Lower leg skin (tissue), 4 donors: ENCODE results near the gene CCR7. TPM values are rescaled to one million over a fixed set of nuclear protein-coding genes. Genes with fewer than 3 reads are reported as not detected.

Experiments used
- DNase-seq, 2 donors: peaks; one replicate each; pipeline ENCODE4 v3.0.0-alpha.2; 2019; ENCODE audit warnings: low spot score in 2 of 2
- H3K4me3 ChIP-seq: fragments of 200-600 bp; sonication (generic); 2 replicates; pipeline ENCODE4 v1.5.1; 2017; ENCODE audit warnings: mild to moderate bottlenecking, low read depth; ENCODE audit not compliant: poor library complexity, severe bottlenecking
- POLR2A ChIP-seq, 2 donors: fragments of 450-650 bp; IDR thresholded peaks; one replicate each; pipeline ENCODE4 v1.6.1; 2016 to 2017; ENCODE audit warnings: antibody characterized with exemption in 2 of 2, mild to moderate bottlenecking in 1 of 2, moderate library complexity in 1 of 2
- WGBS, 2 donors: methylation state at CpG; one replicate each; pipeline ENCODE4 v1.1.5; 2018; 5-methylcytosine and 5-hydroxymethylcytosine counted together
- intact Hi-C: fragments of 100-400 bp; cut with DNase I; formaldehyde crosslinking; loops from one replicate; pipeline ENCODE4 v1.15.0; 2023; ENCODE audit warnings: low total_unique reads
- total RNA-seq, 4 donors: library from RNA; depleted of rRNA; stranded (reverse); fragments of >200 nt; gene quantifications; one replicate each; pipeline ENCODE4 v1.1.0, GENCODE V29; 2016
- TF ChIP-seq, protein P1 (sequence below), 3 donors: fragments of 450-650 bp; IDR thresholded peaks; one replicate each; pipeline ENCODE4 v1.5.1; 2016; ENCODE audit warnings: antibody characterized with exemption in 3 of 3, mild to moderate bottlenecking in 3 of 3, moderate library complexity in 2 of 3

The CCR7 gene
- total RNA-seq, 4 donors from 2014 or later = 0.21 to 1.2 TPM; not detected in 2

DNA sequence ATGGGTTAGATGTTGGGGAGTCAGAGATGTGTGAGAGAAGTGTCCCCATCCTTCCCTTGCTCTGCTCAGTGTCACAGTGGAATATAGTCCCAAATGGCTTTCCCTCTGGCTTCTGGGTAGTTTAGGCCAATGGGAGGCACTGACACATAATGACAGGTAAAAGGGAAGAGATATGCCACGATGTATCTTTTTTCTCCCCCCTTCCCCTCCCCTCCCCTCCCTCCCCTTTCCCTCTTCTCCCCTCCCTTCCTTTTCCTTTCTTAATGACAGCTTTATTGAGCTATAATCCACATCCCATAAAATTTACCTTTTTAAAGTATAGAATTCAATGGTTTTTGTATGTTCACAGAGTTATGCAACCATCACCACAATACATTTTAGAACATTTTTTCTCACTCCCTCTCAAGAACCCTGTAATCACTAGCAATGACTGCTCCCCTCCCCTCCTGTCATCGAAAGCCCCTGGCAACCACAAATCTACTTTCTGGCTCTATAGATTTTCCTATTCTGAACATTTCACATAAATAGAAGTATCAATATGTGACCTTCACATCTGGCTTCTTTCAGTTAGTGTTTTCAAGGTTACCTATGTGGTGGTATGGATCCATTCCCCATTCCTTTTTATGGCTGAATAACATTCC, 617 bp upstream of the CCR7 start:
- H3K4me3 ChIP-seq = no peak overlapping the region
- WGBS, 2 donors = 49 to 62% methylated on average over 2 of the region's 2 CpGs
- TF ChIP-seq, protein P1, sequence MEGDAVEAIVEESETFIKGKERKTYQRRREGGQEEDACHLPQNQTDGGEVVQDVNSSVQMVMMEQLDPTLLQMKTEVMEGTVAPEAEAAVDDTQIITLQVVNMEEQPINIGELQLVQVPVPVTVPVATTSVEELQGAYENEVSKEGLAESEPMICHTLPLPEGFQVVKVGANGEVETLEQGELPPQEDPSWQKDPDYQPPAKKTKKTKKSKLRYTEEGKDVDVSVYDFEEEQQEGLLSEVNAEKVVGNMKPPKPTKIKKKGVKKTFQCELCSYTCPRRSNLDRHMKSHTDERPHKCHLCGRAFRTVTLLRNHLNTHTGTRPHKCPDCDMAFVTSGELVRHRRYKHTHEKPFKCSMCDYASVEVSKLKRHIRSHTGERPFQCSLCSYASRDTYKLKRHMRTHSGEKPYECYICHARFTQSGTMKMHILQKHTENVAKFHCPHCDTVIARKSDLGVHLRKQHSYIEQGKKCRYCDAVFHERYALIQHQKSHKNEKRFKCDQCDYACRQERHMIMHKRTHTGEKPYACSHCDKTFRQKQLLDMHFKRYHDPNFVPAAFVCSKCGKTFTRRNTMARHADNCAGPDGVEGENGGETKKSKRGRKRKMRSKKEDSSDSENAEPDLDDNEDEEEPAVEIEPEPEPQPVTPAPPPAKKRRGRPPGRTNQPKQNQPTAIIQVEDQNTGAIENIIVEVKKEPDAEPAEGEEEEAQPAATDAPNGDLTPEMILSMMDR (IDR thresholded peaks at IDR 0.05) = no peak
- TF ChIP-seq POLR2A (IDR thresholded peaks at IDR 0.05) = no peak
- no peak for DNase-seq
- intact Hi-C loops = no loop called here

DNA sequence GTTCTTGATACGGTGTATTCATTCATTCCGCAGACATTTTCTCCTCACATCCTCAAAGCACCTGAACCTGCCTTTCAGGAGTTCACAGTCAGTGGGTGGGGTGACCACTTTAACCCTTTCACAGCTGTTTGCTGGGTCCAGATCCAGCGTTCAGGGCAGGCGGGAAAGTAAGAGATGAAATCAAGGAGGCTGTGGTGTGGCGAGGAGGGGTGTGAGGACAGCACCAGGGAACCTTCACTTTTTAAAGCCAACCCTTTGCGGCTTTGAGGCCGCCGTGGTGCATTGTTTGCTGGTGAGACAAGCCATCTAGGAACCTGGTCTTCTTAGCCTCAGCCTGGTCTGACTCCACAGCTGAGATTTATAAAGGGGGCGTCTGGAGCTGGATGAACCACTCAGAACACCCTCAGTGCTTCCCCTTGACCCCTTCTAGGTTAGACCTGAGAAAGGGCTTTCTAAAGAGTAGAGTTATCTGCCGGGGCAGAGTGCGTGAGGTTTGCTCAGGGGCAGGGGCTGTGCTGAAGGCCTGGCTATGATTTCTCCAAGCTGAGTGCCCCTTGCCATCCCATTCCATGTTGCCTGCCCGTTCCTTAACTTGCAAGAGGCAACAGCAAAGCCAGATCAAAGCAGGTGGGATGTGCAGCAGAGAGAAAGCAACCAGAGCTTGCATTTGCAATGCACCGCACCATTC, 933 bp downstream of the CCR7 start:
- H3K4me3 ChIP-seq = no peak overlapping the region
- intact Hi-C loops = no loop called here
- TF ChIP-seq POLR2A (IDR thresholded peaks at IDR 0.05) = no peak
- WGBS, 2 donors = 83 to 87% methylated on average over 13 of the region's 13 CpGs
- DNase-seq = peak in 1 of 2 donors; percentile 83

DNA sequence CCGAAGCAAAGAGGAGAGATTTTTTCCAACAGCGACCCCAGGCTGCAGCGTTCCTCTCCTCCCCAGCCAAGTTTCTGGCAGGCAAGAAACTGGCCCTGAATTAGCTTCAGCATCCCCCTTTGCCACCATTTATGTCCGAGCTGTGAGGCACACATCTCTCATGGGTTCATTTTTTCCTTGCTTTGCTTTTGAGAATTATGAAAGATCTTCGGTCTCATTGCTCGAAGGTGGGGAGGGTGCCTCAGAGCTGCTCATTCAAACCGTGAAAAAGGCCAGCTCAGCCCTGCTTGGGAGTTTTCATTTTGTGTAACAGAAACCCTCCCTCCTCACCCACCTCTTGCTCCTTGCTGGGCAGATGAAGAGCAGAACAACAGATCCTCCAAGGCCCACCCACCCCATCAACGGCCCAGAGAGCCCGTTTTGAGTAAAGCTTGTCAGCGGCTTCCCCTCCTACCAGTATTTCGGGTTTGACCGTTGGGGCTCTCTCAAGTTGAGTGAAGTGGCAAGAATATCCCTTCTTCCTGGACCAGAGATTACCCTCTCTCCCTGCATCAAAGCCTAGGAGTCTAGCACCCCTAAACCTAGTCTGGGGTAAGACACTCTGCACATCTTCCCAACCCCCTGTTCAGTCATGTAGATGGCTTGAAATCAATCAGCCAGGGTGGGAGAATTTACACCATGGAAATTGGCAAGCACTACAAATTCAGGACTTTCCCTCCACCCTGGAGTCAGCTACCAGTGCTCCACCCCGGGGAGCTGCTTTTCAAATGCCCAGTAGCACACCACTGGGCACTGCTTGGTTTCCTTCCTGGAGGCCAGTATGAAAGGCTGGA, 1.8 kb downstream of the CCR7 start:
- peak in 1 of 2 donors; percentile 81 for DNase-seq
- WGBS, 2 donors = 84% methylated on average over 13 of the region's 13 CpGs

DNA sequence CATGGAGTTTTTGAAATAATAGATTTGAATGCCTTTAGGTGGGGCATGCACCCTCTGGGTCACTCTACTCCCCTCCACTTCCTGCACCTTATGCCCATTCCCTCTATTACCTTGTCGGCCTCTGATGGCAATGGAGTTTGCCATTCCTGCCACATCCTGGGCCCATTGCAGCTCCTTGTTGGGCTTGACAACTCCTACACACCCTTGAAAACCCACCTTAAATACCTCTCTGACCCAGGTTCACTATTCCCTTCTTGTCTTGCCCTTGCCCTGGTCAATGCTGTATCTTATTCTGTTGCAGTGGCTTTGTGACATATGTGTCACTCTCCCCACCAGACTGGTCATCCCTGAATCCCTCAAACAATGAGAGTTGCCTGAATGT, 2.4 kb downstream of the CCR7 start:
- no peak for DNase-seq
- H3K4me3 ChIP-seq = no peak overlapping the region
- TF ChIP-seq, protein P1 (IDR thresholded peaks at IDR 0.05) = no peak
- TF ChIP-seq POLR2A (IDR thresholded peaks at IDR 0.05) = no peak
- 100% methylated on average over 1 of the region's 1 CpG for WGBS, 2 donors
- intact Hi-C loops = no loop called here

More for the DNA sequence above, 1.8 kb downstream of the CCR7 start:
- TF ChIP-seq, protein P1 (IDR thresholded peaks at IDR 0.05) = no peak
- no peak for TF ChIP-seq POLR2A (IDR thresholded peaks at IDR 0.05)
- intact Hi-C loops = no loop called here
- H3K4me3 ChIP-seq = no peak overlapping the region

DNA sequence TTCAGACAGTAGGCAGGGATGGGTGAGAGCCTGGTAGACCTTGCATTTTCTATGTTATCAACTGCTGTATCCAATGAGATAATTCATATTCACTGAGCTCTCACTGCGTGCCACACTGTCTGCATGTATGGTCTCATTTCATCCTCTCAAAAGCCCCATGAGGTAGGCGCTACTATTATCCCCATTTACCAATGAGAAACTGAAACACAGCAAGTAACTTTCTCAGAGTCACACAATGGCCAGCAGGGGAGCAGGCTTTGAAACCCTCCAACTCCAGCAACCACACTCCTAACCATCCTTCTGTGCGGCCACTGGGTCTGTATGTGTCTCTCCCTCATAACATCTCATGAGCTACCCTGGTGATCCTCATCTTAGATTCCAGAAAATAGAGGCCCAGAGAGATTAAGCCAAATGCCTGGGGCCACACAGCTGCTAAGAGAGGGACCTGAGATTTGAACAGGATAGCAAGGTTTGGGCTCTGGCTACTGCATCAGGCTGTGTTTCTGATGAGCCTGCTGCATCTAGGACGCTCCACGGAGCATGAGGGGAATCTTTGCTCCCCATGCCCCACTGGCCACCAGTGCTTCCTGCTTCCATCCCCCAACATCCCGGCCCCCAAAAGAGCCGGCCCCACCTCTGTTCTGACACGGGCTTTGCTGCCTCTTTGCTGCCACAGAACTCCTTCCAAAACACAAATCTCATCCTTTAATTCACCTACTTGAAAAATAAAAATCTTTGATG, 3.2 kb downstream of the CCR7 start:
- no peak for TF ChIP-seq POLR2A (IDR thresholded peaks at IDR 0.05)
- TF ChIP-seq, protein P1 (IDR thresholded peaks at IDR 0.05) = no peak
- intact Hi-C loops = no loop called here
- no peak overlapping the region for H3K4me3 ChIP-seq
- WGBS, 2 donors = 79 to 88% methylated on average over 8 of the region's 8 CpGs
- DNase-seq = peak in 1 of 2 donors; percentile 74
